CD4-positive, alpha-beta T cell treated with Interleukin-6 at 100 ng/mL for 8 hours (primary cell): ENCODE data around the gene EMID1.
"Not testable (repeated sequence)": the region's sequence is repeated elsewhere in the genome, so short reads cannot be mapped to it uniquely, and the experiment has no call there.

ENCODE experiments used
- DNase-seq: peaks from one replicate; pipeline ENCODE4 v3.0.0-alpha.2; 2020; ENCODE audit warnings: mixed read lengths, low spot score

Gene EMID1

GRCh38 chr22:29231971-29232959, 26.6 kb downstream of the EMID1 start:
- no peak for DNase-seq

GRCh38 chr22:29233277-29233877, 27.7 kb downstream of the EMID1 start:
- DNase-seq, result no peak

- not testable (repeated sequence) for DNase-seq
Observed at GRCh38 chr22:29240481-29240880, 34.8 kb downstream of the EMID1 start.

- no peak for DNase-seq
Observed at GRCh38 chr22:29243874-29244446, 38.3 kb downstream of the EMID1 start.

GRCh38 chr22:29244785-29245625, 39.3 kb downstream of the EMID1 start:
- no peak for DNase-seq

- DNase-seq, result peak; percentile 55
Observed at GRCh38 chr22:29245626-29246385, 40.1 kb downstream of the EMID1 start.

- DNase-seq, result not testable (repeated sequence)
Observed at GRCh38 chr22:29247891-29248290, 42.2 kb downstream of the EMID1 start.

GRCh38 chr22:29251265-29251664, 45.6 kb downstream of the EMID1 start:
- no peak for DNase-seq

- DNase-seq, result no peak
Observed at GRCh38 chr22:29251981-29252911, 46.5 kb downstream of the EMID1 start.

- DNase-seq, result no peak
Observed at GRCh38 chr22:29253561-29254285, 48.0 kb downstream of the EMID1 start.

- DNase-seq, result no peak
Observed at GRCh38 chr22:29254286-29254660, 48.6 kb downstream of the EMID1 start.

GRCh38 chr22:29255064-29255621, 49.4 kb downstream of the EMID1 start:
- no peak for DNase-seq

- no peak for DNase-seq
Observed at GRCh38 chr22:29256606-29257325, 51.1 kb downstream of the EMID1 start.

GRCh38 chr22:29257751-29258181, 52.1 kb downstream of the EMID1 start:
- DNase-seq, result no peak

GRCh38 chr22:29258407-29259252, 52.9 kb downstream of the EMID1 start:
- no peak for DNase-seq

- DNase-seq, result no peak
Observed at GRCh38 chr22:29259253-29259899, 53.7 kb downstream of the EMID1 start.

- DNase-seq, result no peak
Observed at GRCh38 chr22:29260031-29260560, 54.4 kb downstream of the EMID1 start.
